Islet precursor cell (in vitro differentiated cells): ENCODE measurements around the gene SNRK.

Experiments used
- DNase-seq: peaks from one replicate; pipeline ENCODE4 v3.0.0-alpha.2; 2018

The SNRK gene

GRCh38 chr3:43372007-43372740 lies 85.8 kb downstream of the SNRK start:
- DNase-seq: no peak

GRCh38 chr3:43372809-43373559 lies 86.6 kb downstream of the SNRK start:
- DNase-seq: no peak

DNA sequence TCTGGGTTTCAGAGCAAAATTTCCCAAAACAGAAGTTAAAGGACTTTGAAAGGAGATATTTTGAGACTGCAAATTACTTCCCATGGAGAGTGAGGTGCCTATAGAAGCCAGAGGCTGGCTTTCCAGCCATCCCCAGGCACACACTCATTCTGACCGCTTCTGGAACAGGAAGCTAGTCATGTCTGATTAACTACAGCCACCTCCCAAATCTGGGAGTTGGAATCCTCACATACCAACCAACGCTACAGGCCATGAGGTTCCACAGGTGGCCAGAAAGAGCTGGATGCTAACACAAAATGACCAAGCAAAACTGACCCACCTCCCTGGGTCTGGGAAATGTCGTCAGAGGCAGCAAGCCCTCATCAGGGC lies 87.2 kb downstream of the SNRK start:
- DNase-seq: no peak

GRCh38 chr3:43378066-43378935 lies 92.0 kb downstream of the SNRK start:
- no peak for DNase-seq

DNA sequence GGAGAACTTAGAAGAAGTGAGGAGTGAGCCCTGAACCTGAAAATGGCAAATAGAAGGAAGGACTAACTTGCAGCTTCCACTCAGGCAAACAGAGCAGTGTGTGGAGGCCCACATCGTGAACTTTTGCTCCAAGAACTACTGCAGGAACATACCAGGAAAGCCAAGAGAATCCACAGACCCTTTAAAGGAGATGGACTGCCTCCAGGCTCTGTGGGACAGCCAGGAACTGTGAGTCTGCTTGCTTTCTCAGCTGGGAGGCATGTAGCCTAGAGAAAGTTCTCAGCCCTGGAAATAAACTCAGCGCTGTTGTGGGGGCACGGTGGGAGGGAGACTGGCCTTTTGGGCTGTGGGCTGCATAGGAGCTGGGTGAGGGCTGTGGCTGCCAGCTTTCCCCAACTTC lies 93.0 kb downstream of the SNRK start:
- no peak for DNase-seq

DNA sequence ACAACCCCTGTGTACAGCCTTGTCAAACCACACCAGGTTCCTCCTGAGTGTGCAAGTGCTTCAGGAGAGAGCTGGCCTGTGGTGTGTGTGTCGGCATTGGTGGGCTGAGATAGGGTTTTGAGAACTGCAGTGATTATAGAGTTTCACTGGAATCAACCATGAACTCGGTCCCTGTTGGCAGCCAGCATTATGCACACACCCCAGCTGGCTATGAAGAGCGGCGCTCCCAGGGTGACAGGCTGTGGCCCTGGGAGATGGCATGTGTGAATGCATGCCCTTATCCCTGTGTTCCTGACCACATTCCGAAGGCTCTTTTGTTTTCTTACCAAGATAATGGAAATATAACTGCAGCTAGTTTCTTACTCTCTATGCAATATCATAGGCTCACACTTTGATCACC lies 101.8 kb downstream of the SNRK start:
- DNase-seq: no peak

DNA sequence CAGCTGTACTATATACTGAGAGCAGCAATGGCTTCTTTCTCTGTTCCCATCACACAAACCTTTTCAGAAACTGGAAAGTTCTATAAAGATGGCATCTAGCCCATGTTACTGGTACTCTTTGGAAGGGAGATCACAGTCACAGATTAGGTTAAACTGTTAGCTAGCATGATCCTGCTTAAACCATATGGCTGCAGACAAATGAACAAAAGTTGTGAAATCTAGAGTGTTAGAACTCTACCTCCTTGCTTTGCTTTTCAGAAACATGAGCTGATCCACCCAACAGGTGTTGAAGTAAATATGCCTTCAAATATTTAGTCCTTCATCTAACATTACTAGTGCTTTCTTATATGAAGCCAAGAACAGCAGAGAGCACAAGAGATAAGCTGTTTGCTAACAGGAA lies 102.6 kb downstream of the SNRK start:
- DNase-seq: no peak

- no peak for DNase-seq
These were observed 103.3 kb downstream of the SNRK start for GRCh38 chr3:43389388-43390254.

GRCh38 chr3:43390255-43390588 lies 103.9 kb downstream of the SNRK start:
- DNase-seq: no peak

- no peak for DNase-seq
These were observed 105.3 kb downstream of the SNRK start for GRCh38 chr3:43391621-43392020.

- no peak for DNase-seq
These were observed 107.8 kb downstream of the SNRK start for GRCh38 chr3:43394041-43394554.

- DNase-seq: no peak
These were observed 112.7 kb downstream of the SNRK start for GRCh38 chr3:43399034-43399433.

GRCh38 chr3:43400167-43400566 lies 113.8 kb downstream of the SNRK start:
- no peak for DNase-seq
